BLaER1 treated with 17β-estradiol and CSF1 and Interleukin-3, amounts not matched to agents 10 nM and 100 nM (cell line): Measurements from ENCODE around the gene PNPO.
A peak's percentile ranks its signal among the peaks of the same experiment; 100 is the strongest.

ENCODE experiments used
- H3K27ac ChIP-seq, 11 experiments: shearing (Covaris generic); formaldehyde crosslinking; 2 replicates each; pipeline ENCODE4 v1.8.1; 2022
- H3K27me3 ChIP-seq, 11 experiments: shearing (Covaris generic); formaldehyde crosslinking; 2 replicates each; pipeline ENCODE4 v1.8.1; 2022
- H3K36me3 ChIP-seq, 11 experiments: shearing (Covaris generic); formaldehyde crosslinking; 2 replicates each; pipeline ENCODE4 v1.8.1; 2022
- H3K4me1 ChIP-seq, 10 experiments: shearing (Covaris generic); formaldehyde crosslinking; 2 replicates each; pipeline ENCODE4 v1.8.1; 2022
- H3K4me2 ChIP-seq, 11 experiments: shearing (Covaris generic); formaldehyde crosslinking; 2 replicates each; pipeline ENCODE4 v1.8.1; 2022
- H3K4me3 ChIP-seq, 10 experiments: shearing (Covaris generic); formaldehyde crosslinking; 2 replicates each; pipeline ENCODE4 v1.8.1; 2022
- H3K9ac ChIP-seq, 11 experiments: shearing (Covaris generic); formaldehyde crosslinking; 2 replicates each; pipeline ENCODE4 v1.8.1; 2022
- H3K9me3 ChIP-seq, 11 experiments: shearing (Covaris generic); formaldehyde crosslinking; replicated peaks in 1 of 11; 2 replicates each; pipeline ENCODE4 v1.8.1; 2022
- H4K20me1 ChIP-seq, 11 experiments: shearing (Covaris generic); formaldehyde crosslinking; 2 replicates each; pipeline ENCODE4 v1.8.1; 2022
- Cebpa-rat ChIP-seq, 11 experiments: shearing (Covaris generic); IDR thresholded peaks; 2 replicates each; pipeline ENCODE4 v1.8.1; 2022

PNPO gene

GRCh38 chr17:47970725-47971499 lies 29.5 kb downstream of the PNPO start, which contains the start of gene CDK5RAP3:
TSS of gene CDK5RAP3 (plus strand) at chr17:47971113. CDS start at chr17:47971147, 34 bp downstream.
- Histone ChIP-seq H3K4me2 (peak within 1 kb of the TSS; percentile 88 to 99 (median 95)), H3K4me1 (peaks cover 23 to 46% (median 38%) of the 10 kb centered on the region in 10 experiments), H3K9ac (peak within 1 kb of the TSS; percentile 81 to 90 (median 86)), H3K27ac (peak within 1 kb of the TSS; percentile 70 to 93 (median 88)), H3K4me3 (peak within 1 kb of the TSS; percentile 77 to 94 (median 84)), H4K20me1 (no peaks in the 10 kb centered on the region), H3K9me3 (no peaks in the 10 kb centered on the region), H3K27me3 (no peaks in the 10 kb centered on the region), H3K36me3 (peaks cover 24 to 34% (median 27%) of the 10 kb centered on the region in 11 experiments)
- no peak for TF ChIP-seq Cebpa-rat (IDR thresholded peaks at IDR 0.05)

DNA sequence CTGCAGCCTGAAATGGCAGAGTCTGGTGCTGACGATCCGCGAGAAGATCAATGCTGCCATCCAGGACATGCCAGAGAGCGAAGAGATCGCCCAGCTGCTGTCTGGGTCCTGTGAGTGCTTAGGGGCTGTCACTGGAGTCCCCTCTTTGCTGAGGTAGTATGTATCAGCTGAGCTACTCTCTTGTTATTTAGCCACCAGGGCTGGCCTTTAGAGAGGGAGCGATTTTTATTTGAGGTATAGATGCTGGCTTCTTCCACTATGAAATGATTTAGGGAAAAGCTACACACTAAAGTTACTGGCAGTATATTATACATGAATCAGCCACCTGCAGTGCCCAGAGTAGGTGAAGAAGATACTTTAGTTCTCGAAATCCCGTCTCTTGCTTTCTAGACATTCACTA lies 32.2 kb downstream of the PNPO start:
- TF ChIP-seq Cebpa-rat (IDR thresholded peaks at IDR 0.05): no peak
- 0 out of 22 replicates have a peak, but pooled peaks cover 0 to 2% (median 0%) of the 10 kb centered on the region in 11 experiments for H4K20me1 ChIP-seq
- peaks cover 23 to 50% (median 41%) of the 10 kb centered on the region in 10 experiments for H3K4me1 ChIP-seq
- no peak overlapping the region for H3K4me3 ChIP-seq
- peaks cover 45 to 59% (median 52%) of the 10 kb centered on the region in 11 experiments for H3K36me3 ChIP-seq
- peak overlapping the region in 1 of 11 experiments; percentile 95; a peak in 1 of 22 replicates for H3K4me2 ChIP-seq
- no peak overlapping the region for H3K27ac ChIP-seq
- no peaks in the 10 kb centered on the region for H3K9me3 ChIP-seq
- no peaks in the 10 kb centered on the region for H3K27me3 ChIP-seq
- peak overlapping the region in 6 of 11 experiments; percentile 3 to 44 (median 14); a peak in 5 of 22 replicates for H3K9ac ChIP-seq

DNA sequence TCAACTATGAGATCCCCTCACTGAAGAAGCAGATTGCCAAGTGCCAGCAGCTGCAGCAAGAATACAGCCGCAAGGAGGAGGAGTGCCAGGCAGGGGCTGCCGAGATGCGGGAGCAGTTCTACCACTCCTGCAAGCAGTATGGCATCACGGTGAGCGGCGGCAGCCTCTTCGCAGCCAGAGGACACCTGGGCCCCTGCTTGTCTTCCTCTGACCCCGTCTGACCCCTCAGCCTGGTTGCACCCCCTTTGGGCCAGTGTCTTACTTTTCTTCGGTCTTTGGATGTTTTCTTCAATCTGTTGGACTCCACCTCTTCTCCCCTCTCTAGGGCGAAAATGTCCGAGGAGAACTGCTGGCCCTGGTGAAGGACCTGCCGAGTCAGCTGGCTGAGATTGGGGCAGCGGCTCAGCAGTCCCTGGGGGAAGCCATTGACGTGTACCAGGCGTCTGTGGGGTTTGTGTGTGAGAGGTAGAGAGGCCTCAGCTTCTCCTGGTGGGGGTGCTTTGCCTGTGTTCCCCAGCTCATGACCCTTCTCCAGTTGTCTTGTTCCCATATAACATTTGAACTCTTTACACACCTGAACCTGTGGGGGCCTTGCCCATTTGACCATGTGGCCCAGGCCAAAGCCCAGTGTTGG lies 33.9 kb downstream of the PNPO start:
- Histone ChIP-seq H3K4me1 (peaks cover 24 to 39% (median 35%) of the 10 kb centered on the region in 10 experiments), H3K4me2 (peak overlapping the region in 5 of 11 experiments; percentile 6 to 50 (median 37); a peak in 10 of 22 replicates), H3K9me3 (no peaks in the 10 kb centered on the region), H3K27ac (no peak overlapping the region), H3K9ac (peak overlapping the region in 6 of 11 experiments; percentile 9 to 47 (median 32); a peak in 7 of 22 replicates), H4K20me1 (peaks cover 0 to 16% (median 0%) of the 10 kb centered on the region in 11 experiments; a peak in 5 of 22 replicates), H3K27me3 (no peaks in the 10 kb centered on the region), H3K4me3 (no peak overlapping the region), H3K36me3 (peaks cover 63 to 77% (median 70%) of the 10 kb centered on the region in 11 experiments)
- TF ChIP-seq Cebpa-rat (IDR thresholded peaks at IDR 0.05): no peak

DNA sequence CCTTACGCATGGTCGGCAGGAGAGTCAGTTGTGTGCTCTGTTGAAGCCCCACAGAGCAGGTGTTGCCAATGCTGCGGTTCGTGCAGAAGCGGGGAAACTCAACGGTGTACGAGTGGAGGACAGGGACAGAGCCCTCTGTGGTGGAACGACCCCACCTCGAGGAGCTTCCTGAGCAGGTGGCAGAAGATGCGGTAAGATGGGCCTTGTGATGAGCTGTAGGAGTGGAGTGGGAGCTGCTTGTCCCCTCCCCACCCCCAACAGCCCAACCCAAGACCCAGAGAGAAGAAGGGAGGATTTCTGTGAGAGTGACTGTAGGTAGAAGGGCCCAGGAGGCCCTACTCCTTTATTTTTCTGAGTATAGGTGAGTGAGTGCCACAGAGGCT lies 34.4 kb downstream of the PNPO start:
- no peaks in the 10 kb centered on the region for H3K9me3 ChIP-seq
- H3K36me3 ChIP-seq: peaks cover 68 to 82% (median 75%) of the 10 kb centered on the region in 11 experiments
- TF ChIP-seq Cebpa-rat (IDR thresholded peaks at IDR 0.05): no peak
- H3K9ac ChIP-seq: peak overlapping the region in 5 of 11 experiments; percentile 9 to 47 (median 32); a peak in 4 of 22 replicates
- H4K20me1 ChIP-seq: peaks cover 0 to 21% (median 0%) of the 10 kb centered on the region in 11 experiments; a peak in 6 of 22 replicates
- no peaks in the 10 kb centered on the region for H3K27me3 ChIP-seq
- H3K27ac ChIP-seq: no peak overlapping the region
- peak overlapping the region in 5 of 11 experiments; percentile 6 to 50 (median 37); a peak in 10 of 22 replicates for H3K4me2 ChIP-seq
- peaks cover 28 to 40% (median 36%) of the 10 kb centered on the region in 10 experiments for H3K4me1 ChIP-seq
- no peak overlapping the region for H3K4me3 ChIP-seq

- H3K4me3 ChIP-seq: no peak overlapping the region
- no peak overlapping the region for H3K9ac ChIP-seq
- H3K9me3 ChIP-seq: no peaks in the 10 kb centered on the region
- no peaks in the 10 kb centered on the region for H3K27me3 ChIP-seq
- peaks cover 32 to 43% (median 35%) of the 10 kb centered on the region in 10 experiments for H3K4me1 ChIP-seq
- H3K27ac ChIP-seq: no peak overlapping the region
- H3K4me2 ChIP-seq: no peak overlapping the region
- peaks cover 91 to 98% (median 94%) of the 10 kb centered on the region in 11 experiments for H3K36me3 ChIP-seq
- peaks cover 0 to 46% (median 5%) of the 10 kb centered on the region in 11 experiments; a peak in 10 of 22 replicates for H4K20me1 ChIP-seq
- no peak for TF ChIP-seq Cebpa-rat (IDR thresholded peaks at IDR 0.05)
These were observed 37.0 kb downstream of the PNPO start for GRCh38 chr17:47978324-47978723.

GRCh38 chr17:47980541-47980940 lies 39.2 kb downstream of the PNPO start:
- H3K9ac ChIP-seq: no peak overlapping the region
- H3K36me3 ChIP-seq: peaks cover 83 to 99% (median 93%) of the 10 kb centered on the region in 11 experiments
- TF ChIP-seq Cebpa-rat (IDR thresholded peaks at IDR 0.05): no peak
- H3K4me2 ChIP-seq: peak overlapping the region; percentile 58 to 83 (median 73); a peak in 14 of 22 replicates
- no peak overlapping the region for H3K4me3 ChIP-seq
- H3K27ac ChIP-seq: no peak overlapping the region
- H4K20me1 ChIP-seq: peaks cover 0 to 46% (median 5%) of the 10 kb centered on the region in 11 experiments; a peak in 10 of 22 replicates
- H3K4me1 ChIP-seq: peaks cover 26 to 51% (median 33%) of the 10 kb centered on the region in 10 experiments
- no peaks in the 10 kb centered on the region for H3K9me3 ChIP-seq
- no peaks in the 10 kb centered on the region for H3K27me3 ChIP-seq

DNA sequence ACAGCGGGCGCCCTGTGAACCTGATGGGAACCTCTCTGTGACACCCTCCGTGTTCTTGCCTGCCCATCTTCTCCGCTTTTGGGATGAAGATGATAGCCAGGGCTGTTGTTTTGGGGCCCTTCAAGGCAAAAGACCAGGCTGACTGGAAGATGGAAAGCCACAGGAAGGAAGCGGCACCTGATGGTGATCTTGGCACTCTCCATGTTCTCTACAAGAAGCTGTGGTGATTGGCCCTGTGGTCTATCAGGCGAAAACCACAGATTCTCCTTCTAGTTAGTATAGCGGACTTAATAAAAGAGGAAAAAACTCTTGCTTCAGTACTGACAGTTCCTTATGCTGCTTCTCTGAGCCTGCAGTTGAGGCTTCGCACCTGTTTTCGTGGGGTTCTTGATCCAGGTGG lies 40.1 kb downstream of the PNPO start:
- no peaks in the 10 kb centered on the region for H3K27me3 ChIP-seq
- no peak for TF ChIP-seq Cebpa-rat (IDR thresholded peaks at IDR 0.05)
- H3K36me3 ChIP-seq: peaks cover 74 to 91% (median 84%) of the 10 kb centered on the region in 11 experiments
- H3K27ac ChIP-seq: no peak overlapping the region; a peak in 2 of 22 replicates
- peak overlapping the region in 6 of 11 experiments; percentile 4 to 36 (median 12); a peak in 2 of 22 replicates for H3K9ac ChIP-seq
- H3K4me3 ChIP-seq: no peak overlapping the region
- peak overlapping the region; percentile 58 to 83 (median 73) for H3K4me2 ChIP-seq
- peaks cover 0 to 46% (median 5%) of the 10 kb centered on the region in 11 experiments; a peak in 10 of 22 replicates for H4K20me1 ChIP-seq
- no peaks in the 10 kb centered on the region for H3K9me3 ChIP-seq
- peaks cover 19 to 51% (median 29%) of the 10 kb centered on the region in 10 experiments for H3K4me1 ChIP-seq

- Histone ChIP-seq H3K36me3 (peaks cover 67 to 84% (median 79%) of the 10 kb centered on the region in 11 experiments), H3K4me3 (no peak overlapping the region)
These were observed 40.8 kb downstream of the PNPO start for GRCh38 chr17:47982091-47982617.

More at GRCh38 chr17:47982091-47982617, 40.8 kb downstream of the PNPO start:
- peak overlapping the region; percentile 58 to 83 (median 73) for H3K4me2 ChIP-seq
- no peak for TF ChIP-seq Cebpa-rat (IDR thresholded peaks at IDR 0.05)
- H3K27me3 ChIP-seq: no peaks in the 10 kb centered on the region
- peak overlapping the region in 3 of 11 experiments; percentile 10 to 36 (median 23); a peak in 1 of 22 replicates for H3K9ac ChIP-seq
- peaks cover 0 to 46% (median 5%) of the 10 kb centered on the region in 11 experiments; a peak in 10 of 22 replicates for H4K20me1 ChIP-seq
- H3K9me3 ChIP-seq: no peaks in the 10 kb centered on the region
- no peak overlapping the region; a peak in 1 of 22 replicates for H3K27ac ChIP-seq
- H3K4me1 ChIP-seq: peaks cover 19 to 51% (median 29%) of the 10 kb centered on the region in 10 experiments
